Transverse colon (tissue), 4 donors: ENCODE data around the gene RPL19.

Experiments
- EP300 ChIP-seq: sonication (generic); formaldehyde crosslinking; IDR thresholded peaks from one replicate; pipeline ENCODE4 v1.6.1; 2017; ENCODE audit warnings: antibody characterized with exemption, low read depth
- POLR2A ChIP-seq: fragments of 450-650 bp; IDR thresholded peaks from one replicate; pipeline ENCODE4 v1.6.1; 2016; ENCODE audit warnings: antibody characterized with exemption, mild to moderate bottlenecking, moderate library complexity
- POLR2AphosphoS5 ChIP-seq, 3 donors: sonication (generic); formaldehyde crosslinking; IDR thresholded peaks; one replicate each; pipeline ENCODE4 v1.6.1; 2016; ENCODE audit warnings: antibody characterized with exemption in 3 of 3
- TF ChIP-seq, protein P1 (sequence below), 5 experiments: fragments of 200-600 bp in 3 of 5; fragments of 450-650 bp in 2 of 5; sonication (generic) in 3 of 5; IDR thresholded peaks; 1 replicate in 2 of 5; 2 replicates in 3 of 5; pipeline ENCODE4 v1.5.1; 2016 to 2017; ENCODE audit warnings: antibody characterized with exemption in 5 of 5, inconsistent platforms in 3 of 5, mild to moderate bottlenecking in 2 of 5, moderate library complexity in 1 of 5

DNA sequence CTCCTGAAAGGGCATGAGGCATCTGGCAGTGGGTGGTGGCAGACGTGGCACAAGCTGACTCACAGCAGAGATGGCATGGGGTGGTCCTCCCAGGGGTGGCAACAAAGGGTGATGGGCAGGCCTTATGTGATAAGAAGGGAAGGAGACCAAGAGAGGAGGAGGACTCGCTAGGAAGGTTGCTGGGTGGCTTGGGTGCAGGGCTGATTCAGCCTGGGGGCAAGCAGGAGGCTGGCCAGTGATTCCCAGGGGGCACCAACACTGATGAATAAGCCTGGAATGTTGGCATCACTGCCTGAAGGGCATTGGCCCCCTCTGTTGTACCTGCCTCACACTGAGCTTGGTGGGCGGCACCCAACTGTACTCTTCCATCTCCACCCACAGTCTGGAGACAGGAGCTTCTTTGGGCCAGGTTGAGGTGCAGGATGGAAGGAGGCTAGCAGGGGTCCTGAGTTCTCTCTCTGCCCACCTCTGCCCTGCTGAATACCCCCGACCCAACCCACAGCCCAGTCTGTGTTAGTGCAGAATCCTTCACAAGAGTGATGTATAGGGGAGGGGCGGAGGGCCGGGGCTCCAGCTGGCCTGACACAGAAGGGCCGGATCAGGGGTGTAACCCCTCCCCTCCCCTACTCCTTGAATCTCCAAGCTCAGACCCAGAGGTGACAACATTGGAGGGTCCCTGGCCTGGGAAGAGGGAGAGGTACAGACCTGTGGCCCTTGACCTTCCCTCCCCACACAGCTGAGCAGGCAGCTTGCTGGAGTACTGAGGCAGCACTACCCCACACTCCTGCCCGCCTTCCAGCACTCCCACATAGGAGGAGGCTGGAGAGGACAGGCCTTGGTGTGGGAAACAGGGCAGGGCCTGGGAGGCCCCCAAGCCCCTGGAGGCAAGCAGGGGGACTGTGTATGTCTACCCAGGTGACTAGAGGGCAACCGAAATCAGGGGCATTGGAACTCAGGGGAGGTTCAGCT lies 23.1 kb downstream of the RPL19 start:
- TF ChIP-seq POLR2A = no peak
- TF ChIP-seq, protein P1, sequence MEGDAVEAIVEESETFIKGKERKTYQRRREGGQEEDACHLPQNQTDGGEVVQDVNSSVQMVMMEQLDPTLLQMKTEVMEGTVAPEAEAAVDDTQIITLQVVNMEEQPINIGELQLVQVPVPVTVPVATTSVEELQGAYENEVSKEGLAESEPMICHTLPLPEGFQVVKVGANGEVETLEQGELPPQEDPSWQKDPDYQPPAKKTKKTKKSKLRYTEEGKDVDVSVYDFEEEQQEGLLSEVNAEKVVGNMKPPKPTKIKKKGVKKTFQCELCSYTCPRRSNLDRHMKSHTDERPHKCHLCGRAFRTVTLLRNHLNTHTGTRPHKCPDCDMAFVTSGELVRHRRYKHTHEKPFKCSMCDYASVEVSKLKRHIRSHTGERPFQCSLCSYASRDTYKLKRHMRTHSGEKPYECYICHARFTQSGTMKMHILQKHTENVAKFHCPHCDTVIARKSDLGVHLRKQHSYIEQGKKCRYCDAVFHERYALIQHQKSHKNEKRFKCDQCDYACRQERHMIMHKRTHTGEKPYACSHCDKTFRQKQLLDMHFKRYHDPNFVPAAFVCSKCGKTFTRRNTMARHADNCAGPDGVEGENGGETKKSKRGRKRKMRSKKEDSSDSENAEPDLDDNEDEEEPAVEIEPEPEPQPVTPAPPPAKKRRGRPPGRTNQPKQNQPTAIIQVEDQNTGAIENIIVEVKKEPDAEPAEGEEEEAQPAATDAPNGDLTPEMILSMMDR (IDR thresholded peaks at IDR 0.05) = no peak
- TF ChIP-seq EP300 = no peak
- TF ChIP-seq POLR2AphosphoS5 (IDR thresholded peaks at IDR 0.05) = no peak
